ENCODE measurements around the gene MAPK4.
"Not testable (repeated sequence)": the region's sequence is repeated elsewhere in the genome, so short reads cannot be mapped to it uniquely, and the experiment has no call there.

MAPK4 gene

GRCh38 chr18:50559752-50560680 lies at the start of gene MAPK4:
Gene MAPK4, plus strand, starts transcription at chr18:50560087. Its CDS starts 103,872 bp downstream, at chr18:50663959.
- DNase-seq: no peak

- DNase-seq: not testable (repeated sequence)
These were observed 42.6 kb upstream of the MAPK4 start for GRCh38 chr18:50517277-50517676.

- DNase-seq: no peak
These were observed 40.9 kb upstream of the MAPK4 start for GRCh38 chr18:50518787-50519546.

GRCh38 chr18:50523165-50523564 lies 36.7 kb upstream of the MAPK4 start:
- no peak for DNase-seq

- no peak for DNase-seq
These were observed 32.1 kb upstream of the MAPK4 start for GRCh38 chr18:50527636-50528307.

GRCh38 chr18:50528806-50529205 lies 31.1 kb upstream of the MAPK4 start:
- no peak for DNase-seq

GRCh38 chr18:50533822-50534221 lies 26.1 kb upstream of the MAPK4 start:
- DNase-seq: not testable (repeated sequence)

GRCh38 chr18:50544476-50544875 lies 15.4 kb upstream of the MAPK4 start:
- DNase-seq: not testable (repeated sequence)

- DNase-seq: no peak
These were observed 14.0 kb upstream of the MAPK4 start for GRCh38 chr18:50545936-50546335.

GRCh38 chr18:50548160-50548559 lies 11.7 kb upstream of the MAPK4 start:
- no peak for DNase-seq

- DNase-seq: not testable (repeated sequence)
These were observed 8.2 kb upstream of the MAPK4 start for GRCh38 chr18:50551651-50552050.

- no peak for DNase-seq
These were observed 1.7 kb upstream of the MAPK4 start for GRCh38 chr18:50558157-50558556.

- no peak for DNase-seq
These were observed 737 bp upstream of the MAPK4 start for GRCh38 chr18:50558948-50559751.

GRCh38 chr18:50560681-50561629 lies 1.1 kb downstream of the MAPK4 start:
- DNase-seq: no peak

GRCh38 chr18:50562258-50562657 lies 2.4 kb downstream of the MAPK4 start:
- not testable (repeated sequence) for DNase-seq

- no peak for DNase-seq
These were observed 2.8 kb downstream of the MAPK4 start for GRCh38 chr18:50562686-50563085.

GRCh38 chr18:50563376-50563775 lies 3.5 kb downstream of the MAPK4 start:
- DNase-seq: no peak

- DNase-seq: no peak
These were observed 10.0 kb downstream of the MAPK4 start for GRCh38 chr18:50569930-50570329.

GRCh38 chr18:50571606-50572005 lies 11.7 kb downstream of the MAPK4 start:
- DNase-seq: no peak

GRCh38 chr18:50573196-50573595 lies 13.3 kb downstream of the MAPK4 start:
- DNase-seq: not testable (repeated sequence)

GRCh38 chr18:50573679-50574078 lies 13.8 kb downstream of the MAPK4 start:
- no peak for DNase-seq
